ENCODE results near the gene MESP2.

The MESP2 gene

GRCh38 chr15:89756897-89757296 lies 19.2 kb upstream of the MESP2 start:
- DNase-seq = no peak

- DNase-seq = no peak
Measured at GRCh38 chr15:89758283-89758682, 17.8 kb upstream of the MESP2 start.

GRCh38 chr15:89758981-89759380 lies 17.2 kb upstream of the MESP2 start:
- no peak for DNase-seq

GRCh38 chr15:89759835-89760234 lies 16.3 kb upstream of the MESP2 start:
- no peak for DNase-seq

GRCh38 chr15:89760303-89761008 lies 15.7 kb upstream of the MESP2 start:
- peak; percentile 34 for DNase-seq

- no peak for DNase-seq
Measured at GRCh38 chr15:89761009-89761831, 14.9 kb upstream of the MESP2 start.

GRCh38 chr15:89761929-89762328 lies 14.2 kb upstream of the MESP2 start:
- no peak for DNase-seq

GRCh38 chr15:89765694-89766093 lies 10.4 kb upstream of the MESP2 start:
- no peak for DNase-seq

GRCh38 chr15:89766357-89767311 lies 9.5 kb upstream of the MESP2 start:
- no peak for DNase-seq

- no peak for DNase-seq
Measured at GRCh38 chr15:89767411-89767915, 8.7 kb upstream of the MESP2 start.

- no peak for DNase-seq
Measured at GRCh38 chr15:89768071-89768500, 8.0 kb upstream of the MESP2 start.

GRCh38 chr15:89769366-89769765 lies 6.8 kb upstream of the MESP2 start:
- DNase-seq = no peak

GRCh38 chr15:89770041-89770440 lies 6.1 kb upstream of the MESP2 start:
- DNase-seq = no peak

GRCh38 chr15:89772932-89773583 lies 3.1 kb upstream of the MESP2 start:
- DNase-seq = no peak

GRCh38 chr15:89774492-89774891 lies 1.6 kb upstream of the MESP2 start:
- DNase-seq = no peak

- DNase-seq = no peak
Measured at GRCh38 chr15:89775815-89776214, 317 bp upstream of the MESP2 start.

GRCh38 chr15:89777073-89777751 lies 1.1 kb downstream of the MESP2 start:
- DNase-seq = no peak

- DNase-seq = no peak
Measured at GRCh38 chr15:89777782-89778380, 1.7 kb downstream of the MESP2 start.

- no peak for DNase-seq
Measured at GRCh38 chr15:89778861-89779260, 2.7 kb downstream of the MESP2 start.

GRCh38 chr15:89780601-89781000 lies 4.5 kb downstream of the MESP2 start:
- DNase-seq = no peak

GRCh38 chr15:89781055-89781454 lies 4.9 kb downstream of the MESP2 start:
- DNase-seq = peak; percentile 20

Measured in NK-92 treated with Interleukin-12 subunit alpha and Interleukin-12 subunit beta, amount 100 ng/mL, for 24 hours (cell line).